ENCODE results near the gene ZCCHC10. TPM values are rescaled to one million over a fixed set of nuclear protein-coding genes. Genes with fewer than 3 reads are reported as not detected.

The ZCCHC10 gene
- total and polyA plus RNA-seq, 9 of the 15 experiments (the other 6 are each of a cell fraction or from before 2014, with no cell fraction given) = 11.9 to 146 (median 51.8) TPM

- TF ChIP-seq MLLT1 (IDR thresholded peaks at IDR 0.05) = peak in 1 of 2 experiments; percentile 52; a peak in 1 of 4 replicates
- no peak for TF ChIP-seq CBFB (CRISPR knock-in tag; IDR thresholded peaks at IDR 0.05)
- TF ChIP-seq MTA2 (IDR thresholded peaks at IDR 0.05; ENCODE audit: low read depth) = no peak
- TF ChIP-seq ZC3H8 (IDR thresholded peaks at IDR 0.05) = no peak
- TF ChIP-seq SIX5 (IDR thresholded peaks at IDR 0.05; ENCODE audit: borderline replicate concordance in 1 of 2, insufficient read depth in 1 of 2, low read depth in 1 of 2, low read length in 2 of 2) = no peak
- peak; percentile 33; the same call in 1 of the 2 replicates for TF ChIP-seq SIN3B (IDR thresholded peaks at IDR 0.05; ENCODE audit: low read depth)
- TF ChIP-seq SRF (CRISPR knock-in tag; IDR thresholded peaks at IDR 0.05) = peak in 1 of 2 experiments; percentile 19; a peak in 1 of 4 replicates
- no peak for TF ChIP-seq HDAC8 (tag; IDR thresholded peaks at IDR 0.05)
- TF ChIP-seq CHD1 (IDR thresholded peaks at IDR 0.05; ENCODE audit: low read length) = no peak
- no peak for TF ChIP-seq CBFA2T2 (conservative IDR thresholded peaks at IDR 0.05)
- TF ChIP-seq SMARCA4 (IDR thresholded peaks at IDR 0.05) = peak; percentile 33
- no peak for TF ChIP-seq SAFB2 (IDR thresholded peaks at IDR 0.05; ENCODE audit: borderline replicate concordance, low read depth, low read length, severe bottlenecking)
- TF ChIP-seq RBM34 (IDR thresholded peaks at IDR 0.05; ENCODE audit: borderline replicate concordance, insufficient read depth, low read length) = no peak
- TF ChIP-seq MTA3 (IDR thresholded peaks at IDR 0.05; ENCODE audit: borderline replicate concordance) = peak; percentile 61; the same call in 1 of the 2 replicates
- no peak; the same call in 1 of the 2 replicates for TF ChIP-seq L3MBTL2 (IDR thresholded peaks at IDR 0.05)
- TF ChIP-seq PPARD (CRISPR knock-in tag; IDR thresholded peaks at IDR 0.05) = no peak
- TF ChIP-seq ADNP (tag; IDR thresholded peaks at IDR 0.05) = no peak
- no peak for TF ChIP-seq HDAC6 (IDR thresholded peaks at IDR 0.05; ENCODE audit: low read depth, low read length)
- no peak for TF ChIP-seq SNIP1 (IDR thresholded peaks at IDR 0.05; ENCODE audit: low read depth)
- TF ChIP-seq KLF10 (CRISPR knock-in tag; IDR thresholded peaks at IDR 0.05) = no peak
- no peak for TF ChIP-seq NFE2 (IDR thresholded peaks at IDR 0.05; ENCODE audit: low read depth)
- 0 out of 2 replicates have a peak, but pooled peaks have one; percentile 13 for TF ChIP-seq ZBTB49 (CRISPR knock-in tag; IDR thresholded peaks at IDR 0.05; ENCODE audit: borderline replicate concordance)
- peak; percentile 44; the same call in 1 of the 2 replicates for TF ChIP-seq DIDO1 (tag; IDR thresholded peaks at IDR 0.05; ENCODE audit: low read depth)
- TF ChIP-seq TRIM28 (IDR thresholded peaks at IDR 0.05) = peak; percentile 56; the same call in 1 of the 2 replicates
- no peak for TF ChIP-seq CBFA2T3 (IDR thresholded peaks at IDR 0.05)
- TF ChIP-seq MIER1 (IDR thresholded peaks at IDR 0.05; ENCODE audit: low read depth) = no peak
- no peak for TF ChIP-seq TEAD2 (tag; IDR thresholded peaks at IDR 0.05)
- no peak for TF ChIP-seq TFAM (CRISPR knock-in tag; conservative IDR thresholded peaks at IDR 0.05)
Measured at GRCh38 chr5:133051542-133052316, 25.4 kb upstream of the ZCCHC10 start, which contains the start of gene HSPA4 (continued).
